K562 (cell line): Measurements from ENCODE around the gene CBLIF. TPM values are rescaled to one million over a fixed set of nuclear protein-coding genes. Genes with fewer than 3 reads are reported as not detected.

Experiments used
- CC2D1A ChIP-seq: fragments of 450-650 bp; IDR thresholded peaks from 2 replicates; pipeline ENCODE4 v1.6.1; 2017; ENCODE audit warnings: mild to moderate bottlenecking
- CEBPB ChIP-seq: fragments of 450-650 bp; IDR thresholded peaks from 2 replicates; pipeline ENCODE4 v1.6.1; 2016; ENCODE audit warnings: missing genetic modification characterization, missing compliant biosample characterization
- CREBBP ChIP-seq: IDR thresholded peaks from one replicate; pipeline ENCODE4 v1.6.1; 2012; ENCODE audit warnings: low read depth, mild to moderate bottlenecking, control low read depth, inconsistent platforms, low read length
- KLF16 ChIP-seq: IDR thresholded peaks from 2 replicates; pipeline ENCODE4 v1.6.1; 2016; ENCODE audit warnings: antibody characterized with exemption
- POLR3G ChIP-seq: IDR thresholded peaks from 2 replicates; pipeline ENCODE4 v1.6.1; 2011; ENCODE audit not compliant: insufficient read length, insufficient replicate concordance; ENCODE audit errors: extremely low read depth
- RNF219 ChIP-seq: fragments of 250-450 bp; sonication (Bioruptor Pico); IDR thresholded peaks from 2 replicates; pipeline ENCODE4 v1.5.0; 2022; ENCODE audit warnings: mild to moderate bottlenecking
- TFAP4 ChIP-seq: sonication (generic); formaldehyde crosslinking; IDR thresholded peaks from 2 replicates; pipeline ENCODE4 v1.8.0; 2022; ENCODE audit warnings: missing genetic modification reagents, mild to moderate bottlenecking, moderate library complexity, borderline replicate concordance
- ZBTB5 ChIP-seq: fragments of 450-650 bp; IDR thresholded peaks from 2 replicates; pipeline ENCODE4 v1.6.1; 2017; ENCODE audit warnings: antibody characterized with exemption
- polyA plus RNA-seq, 8 experiments: library from polyadenylated mRNA; depleted of rRNA in 4 of 8; stranded (reverse) in 5 of 8; unstranded in 3 of 8; fragments of >200 nt; fragmentation: Nextera tagmentation in 2 of 8; fragmentation: Illumina TruSeq in 1 of 8; extraction: Ambion mirVana in 2 of 8; extraction: Trizol in 1 of 8; gene quantifications; 2 replicates each; pipeline versions ENCODE4 v1.2.1 to v1.2.3, GENCODE V29; 2011 to 2014; ENCODE audit warnings: inconsistent platforms in 1 of 8, missing spikeins in 1 of 8
- total RNA-seq, 7 experiments: library from RNA; depleted of rRNA in 6 of 7; stranded (reverse); fragments of >200 nt in 6 of 7; fragmentation: Illumina TruSeq in 2 of 7; extraction: Trizol in 2 of 7; gene quantifications; 2 replicates each; pipeline versions ENCODE4 v1.2.1 to v1.2.3, GENCODE V29; 2011 to 2021; ENCODE audit warnings: low replicate concordance in 1 of 7

Gene CBLIF
- total and polyA plus RNA-seq, 9 of the 15 experiments (the other 6 are each of a cell fraction or from before 2014, with no cell fraction given): 0.07 to 0.83 (median 0.54) TPM

GRCh38 chr11:59822989-59823566 is 22.2 kb downstream of the CBLIF start (continued):
- TF ChIP-seq CC2D1A (peak; percentile 73), ZBTB5 (no peak), KLF16 (peak; percentile 60; the same call in 1 of the 2 replicates), TFAP4 (CRISPR knock-in tag) (peak; percentile 29; the same call in 1 of the 2 replicates), RNF219 (CRISPR knock-in tag) (no peak), CEBPB (peak; percentile 99), POLR3G (no peak), CREBBP (no peak)
